PC-9 (cell line): ENCODE measurements around the gene CXCL17. TPM values are rescaled to one million over a fixed set of nuclear protein-coding genes. Genes with fewer than 3 reads are reported as not detected.
"Not testable (repeated sequence)": the region's sequence is repeated elsewhere in the genome, so short reads cannot be mapped to it uniquely, and the experiment has no call there.

ENCODE experiments used
- BruUV-seq: library from RNA; stranded (reverse); fragments of 400-500 nt; replicated peaks from 2 replicates; lab custom pipeline; 2021; lab: Mats Ljungman, UMichigan
- CTCF ChIA-PET: fragments of 300-600 bp; sonication (Branson Sonifier 250); formaldehyde crosslinking; loops from one replicate; lab custom pipeline; 2022; ENCODE audit warnings: antibody characterized with exemption; lab: Charles Lee
- POLR2A ChIA-PET: fragments of 300-600 bp; sonication (Branson Sonifier 250); formaldehyde crosslinking; loops from one replicate; lab custom pipeline; 2022; ENCODE audit warnings: antibody characterized with exemption; ENCODE audit not compliant: unreplicated experiment; lab: Charles Lee
- DNase-seq, 2 experiments: peaks; one replicate each; pipeline versions ENCODE4 v3.0.0 to v3.0.0-alpha.2; 2015 to 2022; ENCODE audit warnings: mixed read lengths in 1 of 2
- H2AFZ ChIP-seq: fragments of 200-600 bp; sonication (generic); 2 replicates; pipeline ENCODE4 v1.8.1; 2017; ENCODE audit warnings: antibody characterized with exemption
- H3F3A ChIP-seq: fragments of 200-600 bp; sonication (generic); 2 replicates; pipeline ENCODE4 v1.8.1; 2017; ENCODE audit warnings: antibody characterized with exemption, mild to moderate bottlenecking, low read depth; ENCODE audit not compliant: insufficient read depth
- H3K27ac ChIP-seq: fragments of 200-600 bp; sonication (generic); 2 replicates; pipeline ENCODE4 v1.6.1; 2016; ENCODE audit warnings: mixed run types
- H3K27me3 ChIP-seq: fragments of 200-600 bp; sonication (generic); 2 replicates; pipeline ENCODE4 v1.6.1; 2016; ENCODE audit warnings: low read depth, mixed run types; ENCODE audit not compliant: insufficient read depth
- H3K36me3 ChIP-seq: fragments of 200-600 bp; sonication (generic); 2 replicates; pipeline ENCODE4 v1.6.1; 2016; ENCODE audit warnings: low read depth, mixed run types
- H3K4me1 ChIP-seq: fragments of 200-600 bp; sonication (generic); replicated peaks from 2 replicates; pipeline ENCODE4 v1.6.1; 2016; ENCODE audit warnings: mixed run types; ENCODE audit not compliant: insufficient read depth
- H3K4me2 ChIP-seq: fragments of 200-600 bp; sonication (generic); 2 replicates; pipeline ENCODE4 v1.6.1; 2017; ENCODE audit warnings: mixed run types
- H3K4me3 ChIP-seq: fragments of 200-600 bp; sonication (generic); 2 replicates; pipeline ENCODE4 v1.6.1; 2016; ENCODE audit warnings: mixed run types
- H3K79me2 ChIP-seq: fragments of 200-600 bp; sonication (generic); 2 replicates; pipeline ENCODE4 v1.6.1; 2017; ENCODE audit warnings: low read depth, mixed run types
- H3K9me2 ChIP-seq: fragments of 200-600 bp; sonication (generic); 2 replicates; pipeline ENCODE4 v1.8.1; 2017; ENCODE audit warnings: mild to moderate bottlenecking; ENCODE audit not compliant: insufficient read depth
- H3K9me3 ChIP-seq: fragments of 200-600 bp; sonication (generic); 2 replicates; pipeline ENCODE4 v1.8.1; 2016; ENCODE audit warnings: low read depth; ENCODE audit not compliant: insufficient read depth
- H4K20me1 ChIP-seq: fragments of 200-600 bp; sonication (generic); 2 replicates; pipeline ENCODE4 v1.8.1; 2017; ENCODE audit not compliant: insufficient read depth
- CTCF ChIP-seq: fragments of 200-600 bp; sonication (generic); conservative IDR thresholded peaks from 2 replicates; pipeline ENCODE4 v1.6.1; 2017; ENCODE audit warnings: mixed run types, antibody characterized with exemption, mild to moderate bottlenecking, moderate library complexity
- EZH2 ChIP-seq: fragments of 200-600 bp; sonication (generic); IDR thresholded peaks from 2 replicates; pipeline ENCODE4 v1.8.0; 2017; ENCODE audit warnings: antibody characterized with exemption, low read depth
- intact Hi-C: fragments of 100-400 bp; cut with micrococcal nuclease; formaldehyde crosslinking; loops from one replicate; pipeline ENCODE4 v1.10.0; 2022; ENCODE audit not compliant: unreplicated experiment
- total RNA-seq: library from RNA; stranded (reverse); gene quantifications from 2 replicates; pipeline ENCODE4 v1.2.3, GENCODE V29; 2021

The CXCL17 gene
- total RNA-seq, 1 experiment from 2014 or later, result 0.41 TPM

GRCh38 chr19:42452590-42452989, 9.8 kb upstream of the CXCL17 start:
- no peaks in the 10 kb centered on the region for H3K79me2 ChIP-seq
- intact Hi-C loops, result no loop called here
- no peaks in the 10 kb centered on the region for H3K9me2 ChIP-seq
- CTCF ChIA-PET, result interaction anchor here (0.6 to 0.7 kb wide), 2 partner anchors 112 to 660 kb away, joined by 3 to 6 read pairs; no protein-coding TSS in a partner anchor
- H4K20me1 ChIP-seq, result no peaks in the 10 kb centered on the region
- no peaks in the 10 kb centered on the region for H3K9me3 ChIP-seq
- H3K36me3 ChIP-seq, result no peaks in the 10 kb centered on the region
- no peak overlapping the region for H3K4me3 ChIP-seq
- peaks cover 30% of the 10 kb centered on the region for H3F3A ChIP-seq
- no peak overlapping the region for H2AFZ ChIP-seq
- no peak overlapping the region for H3K4me2 ChIP-seq
- no TSS peak for BruUV-seq
- TF ChIP-seq CTCF (no peak), EZH2 (no peak)
- H3K27me3 ChIP-seq, result no peaks in the 10 kb centered on the region
- POLR2A ChIA-PET, result no interaction called here
- DNase-seq, result no peak
- H3K27ac ChIP-seq, result no peak overlapping the region
- H3K4me1 ChIP-seq, result peaks cover 60% of the 10 kb centered on the region

- Histone ChIP-seq H3K9me2 (no peaks in the 10 kb centered on the region), H3K79me2 (no peaks in the 10 kb centered on the region), H3K4me1 (peaks cover 47% of the 10 kb centered on the region), H3K36me3 (no peaks in the 10 kb centered on the region), H3K9me3 (no peaks in the 10 kb centered on the region), H3K4me2 (peak overlapping the region; percentile 54), H4K20me1 (no peaks in the 10 kb centered on the region), H3F3A (peaks cover 21% of the 10 kb centered on the region), H3K4me3 (no peak overlapping the region), H3K27me3 (no peaks in the 10 kb centered on the region), H3K27ac (peak overlapping the region; percentile 89), H2AFZ (no peak overlapping the region)
- intact Hi-C loops, result loop anchor here (1.0 kb wide), 4 partner anchors 79 to 146 kb away; no protein-coding TSS in a partner anchor
- no TSS peak for BruUV-seq
- DNase-seq, result peak; percentile 78 to 95
- POLR2A ChIA-PET, result interaction anchor here (0.6 to 0.9 kb wide), 3 partner anchors 54 to 81 kb away, joined by 3 to 4 read pairs (median 3); partner anchors contain the start of gene CEACAM1
- TF ChIP-seq CTCF, result peak; percentile 92
- no peak for TF ChIP-seq EZH2
- CTCF ChIA-PET, result interaction anchor here (0.6 to 2.9 kb wide), 9 partner anchors 9 to 337 kb away, joined by 3 to 29 read pairs (median 3); partner anchors contain the start of gene CEACAM1
Measured at GRCh38 chr19:42450314-42450934, 7.7 kb upstream of the CXCL17 start.

GRCh38 chr19:42448306-42448705, 5.6 kb upstream of the CXCL17 start:
- H3K79me2 ChIP-seq, H2AFZ ChIP-seq, H3K4me3 ChIP-seq, DNase-seq, H3K4me2 ChIP-seq, H3K27me3 ChIP-seq, H3K9me2 ChIP-seq, H4K20me1 ChIP-seq, POLR2A ChIA-PET, H3K36me3 ChIP-seq, CTCF ChIA-PET, BruUV-seq, H3K27ac ChIP-seq, intact Hi-C loops, H3K9me3 ChIP-seq: not testable (repeated sequence)
- Histone ChIP-seq H3F3A (peaks cover 13% of the 10 kb centered on the region), H3K4me1 (peaks cover 47% of the 10 kb centered on the region)
